HG03565 (cell line): ENCODE data around the gene UBE2N.
"Not testable (repeated sequence)": the region's sequence is repeated elsewhere in the genome, so short reads cannot be mapped to it uniquely, and the experiment has no call there.

Experiments used
- ATAC-seq: cut with Tn5 transposase; IDR thresholded peaks from one replicate; pipeline ENCODE4 v1.9.1; 2021; ENCODE audit warnings: mild to moderate bottlenecking, moderate library complexity; ENCODE audit not compliant: unreplicated experiment

The UBE2N gene

DNA sequence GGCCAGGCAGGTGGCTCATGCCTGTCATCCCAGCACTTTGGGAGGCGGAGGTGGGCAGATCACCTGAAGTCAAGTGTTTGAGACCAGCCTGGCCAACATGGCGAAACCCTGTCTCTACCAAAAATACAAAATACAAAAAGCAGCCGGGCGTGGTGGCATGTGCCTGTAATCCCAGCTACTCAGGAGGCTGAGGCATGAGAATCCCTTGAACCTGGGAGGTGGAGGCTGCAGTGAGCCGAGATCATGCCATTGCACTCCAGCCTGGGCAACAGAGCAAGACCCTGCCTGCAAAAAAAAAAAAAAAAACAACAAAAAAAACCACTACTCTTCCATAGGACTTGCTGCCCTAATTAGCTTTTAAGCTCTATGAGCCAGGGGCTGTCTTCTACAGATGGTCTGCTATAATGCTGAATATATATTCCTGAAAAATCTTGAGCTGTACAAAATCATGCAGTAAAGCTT is 59.7 kb downstream of the UBE2N start:
- not testable (repeated sequence) for ATAC-seq

DNA sequence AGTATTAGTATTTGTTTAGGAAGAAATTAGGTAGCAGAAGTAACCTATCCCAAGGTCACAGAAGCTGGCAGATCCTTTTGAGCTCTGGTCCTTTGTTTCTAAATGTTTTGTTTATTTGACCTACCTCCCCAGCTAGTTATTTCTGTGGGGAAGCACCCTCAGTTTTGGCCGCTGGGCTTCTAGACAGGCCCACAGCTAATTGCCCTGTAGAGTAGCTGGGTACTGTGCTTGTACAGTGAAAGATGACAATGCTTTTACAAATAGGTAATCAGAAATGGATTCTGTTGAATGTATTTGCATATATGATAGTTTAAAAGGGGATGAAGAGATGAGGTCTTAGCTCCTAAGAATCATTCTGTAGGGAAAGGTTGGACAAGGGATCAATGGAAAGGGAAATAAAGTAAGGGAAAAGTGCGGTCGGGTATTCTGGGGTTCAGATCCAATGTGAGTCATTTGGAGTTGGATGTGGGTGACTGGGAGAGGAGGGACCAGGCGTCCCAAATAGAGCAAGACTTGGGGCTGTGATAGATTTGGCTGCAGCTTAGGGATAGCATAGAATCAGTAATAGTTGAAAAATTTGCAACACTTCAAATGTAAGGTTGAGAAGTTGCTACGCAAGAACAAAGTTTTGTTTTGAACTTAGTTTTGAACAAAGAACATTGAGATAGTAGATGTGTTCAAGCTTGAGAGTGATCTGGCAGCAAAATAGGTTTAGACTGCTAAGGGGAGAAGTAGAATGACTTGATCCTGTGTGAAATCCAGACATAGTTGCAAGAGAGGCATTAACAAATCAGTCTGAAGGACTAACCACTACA is 60.4 kb downstream of the UBE2N start:
- no peak for ATAC-seq

DNA sequence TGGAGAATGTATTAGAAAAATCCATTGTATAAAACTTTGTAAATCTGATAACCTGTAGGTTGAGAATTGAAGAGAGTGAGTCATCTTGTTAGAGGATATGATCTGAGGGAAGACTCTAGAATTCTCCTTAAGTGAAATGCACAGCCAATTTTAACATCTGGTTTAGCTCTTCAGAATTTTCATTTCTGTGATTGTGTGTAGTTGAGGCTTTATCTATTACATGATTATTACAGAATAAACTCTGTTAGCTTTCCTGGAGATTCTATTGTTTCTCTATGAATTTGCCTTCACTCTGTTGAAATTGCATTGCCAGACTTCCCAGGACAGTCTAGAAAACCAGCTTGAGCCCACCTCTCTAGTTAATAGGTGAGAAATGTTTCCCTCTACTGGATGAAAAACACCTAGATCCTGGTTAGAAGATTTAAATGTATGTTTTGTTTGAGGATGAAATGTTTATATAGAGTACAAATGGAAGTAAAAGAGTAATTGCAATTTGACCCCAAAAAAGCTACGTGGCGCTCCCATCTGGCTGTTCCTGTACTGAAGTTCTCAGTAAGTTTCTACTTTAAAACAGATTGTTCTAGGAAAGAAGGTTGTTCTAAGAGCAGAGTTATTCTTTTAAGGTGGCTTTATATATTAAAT is 61.1 kb downstream of the UBE2N start:
- ATAC-seq, result no peak

DNA sequence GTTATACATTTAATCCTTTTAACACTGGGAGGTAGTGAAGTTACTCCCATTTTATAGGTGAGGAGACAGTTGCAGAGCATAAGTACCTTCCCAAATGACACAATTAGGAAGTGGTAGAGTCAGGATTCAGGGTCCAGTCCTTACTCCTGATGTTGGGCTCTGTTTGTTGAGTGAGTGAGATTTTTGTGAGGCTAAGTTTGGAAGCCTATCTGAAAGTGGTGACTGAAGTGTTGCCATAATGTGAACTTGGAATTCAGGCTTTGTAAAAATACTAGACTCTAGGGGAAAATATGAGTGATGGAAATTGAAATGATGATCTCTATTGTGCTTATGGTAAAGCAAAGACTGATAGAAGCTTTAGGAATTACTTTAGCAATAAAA is 61.8 kb downstream of the UBE2N start:
- ATAC-seq, result no peak

DNA sequence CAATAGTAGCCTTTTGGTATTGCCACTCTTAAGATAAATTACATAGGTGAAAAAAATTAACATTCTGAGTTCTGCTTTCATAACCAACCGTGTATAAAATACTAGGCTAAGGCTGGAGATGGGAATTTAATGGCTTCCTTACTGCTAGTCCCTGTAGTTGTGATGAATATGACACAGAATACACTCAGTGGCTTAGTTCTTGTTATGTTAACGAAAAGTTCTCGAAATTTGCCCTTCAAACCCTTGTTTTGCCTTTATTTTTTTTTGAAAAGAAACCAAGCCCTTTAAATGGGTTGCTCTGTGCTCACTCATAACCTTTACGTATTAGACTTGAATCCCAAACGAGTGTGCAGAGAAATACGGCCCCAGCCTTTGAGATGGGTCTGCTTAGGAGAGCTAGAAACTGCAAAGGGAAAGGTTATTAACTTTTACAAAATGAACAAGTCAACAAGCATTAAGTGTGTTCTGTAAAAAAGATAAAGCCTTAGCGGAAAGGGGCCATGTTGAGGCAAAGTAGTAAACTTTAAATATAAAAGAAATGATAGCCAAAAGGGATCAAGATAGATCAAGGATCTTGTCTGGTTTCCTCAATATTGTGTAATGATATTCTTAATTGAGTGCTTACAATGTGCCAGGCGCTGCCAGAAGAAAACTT is 62.3 kb downstream of the UBE2N start:
- ATAC-seq, result no peak

DNA sequence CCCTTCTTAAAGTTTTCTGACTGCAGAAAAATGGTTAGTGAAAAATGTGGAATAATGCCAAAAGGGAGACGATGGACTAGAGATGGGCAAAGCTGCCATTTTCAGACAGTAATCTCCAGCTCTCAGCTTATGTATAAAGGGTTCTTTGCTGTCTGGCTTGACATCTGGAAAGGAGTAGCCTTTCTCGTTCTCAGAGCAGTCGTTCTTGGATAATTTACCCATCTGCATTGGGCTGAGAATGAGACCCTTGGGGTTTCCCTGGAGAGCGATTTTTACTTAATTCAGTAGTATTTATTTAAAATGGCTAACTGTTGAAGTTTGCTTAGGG is 62.8 kb downstream of the UBE2N start:
- no peak for ATAC-seq

DNA sequence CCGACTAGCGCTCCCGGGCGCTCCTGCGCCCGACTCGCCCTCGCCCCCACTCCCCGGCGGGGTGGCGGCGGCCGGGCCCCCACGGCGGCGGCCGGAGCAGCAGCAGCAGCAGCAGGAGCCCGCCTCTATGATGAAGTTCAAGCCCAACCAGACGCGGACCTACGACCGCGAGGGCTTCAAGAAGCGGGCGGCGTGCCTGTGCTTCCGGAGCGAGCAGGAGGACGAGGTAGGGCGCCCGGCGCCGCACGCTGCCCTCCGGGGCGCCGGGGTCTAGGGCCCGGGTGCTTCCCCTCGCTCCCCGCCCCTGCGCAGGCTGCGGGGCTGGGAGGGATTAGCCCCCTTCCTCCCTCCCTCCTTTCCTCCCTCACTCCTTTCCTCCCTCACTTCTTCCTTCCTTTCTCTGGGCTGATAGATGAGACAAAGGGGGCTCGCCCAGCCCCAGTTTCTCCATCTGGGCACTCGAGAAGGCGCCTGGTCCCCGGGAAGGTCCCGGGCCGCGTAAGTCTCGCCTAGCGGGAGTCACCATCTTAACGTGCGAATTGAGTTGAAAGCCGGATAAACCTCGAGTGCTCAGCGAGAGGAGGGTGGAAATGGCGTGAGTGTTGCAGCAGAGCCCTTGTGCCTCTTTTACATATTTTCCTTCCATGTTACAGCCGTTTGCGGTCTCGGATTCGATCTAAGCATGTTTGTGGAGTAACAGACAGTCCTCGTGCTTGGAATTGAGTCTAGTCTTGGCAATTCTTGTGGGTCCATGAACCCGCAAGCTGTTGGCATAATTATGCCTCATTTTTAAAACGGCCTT is 63.4 kb downstream of the UBE2N start:
- peak; percentile 19 for ATAC-seq

DNA sequence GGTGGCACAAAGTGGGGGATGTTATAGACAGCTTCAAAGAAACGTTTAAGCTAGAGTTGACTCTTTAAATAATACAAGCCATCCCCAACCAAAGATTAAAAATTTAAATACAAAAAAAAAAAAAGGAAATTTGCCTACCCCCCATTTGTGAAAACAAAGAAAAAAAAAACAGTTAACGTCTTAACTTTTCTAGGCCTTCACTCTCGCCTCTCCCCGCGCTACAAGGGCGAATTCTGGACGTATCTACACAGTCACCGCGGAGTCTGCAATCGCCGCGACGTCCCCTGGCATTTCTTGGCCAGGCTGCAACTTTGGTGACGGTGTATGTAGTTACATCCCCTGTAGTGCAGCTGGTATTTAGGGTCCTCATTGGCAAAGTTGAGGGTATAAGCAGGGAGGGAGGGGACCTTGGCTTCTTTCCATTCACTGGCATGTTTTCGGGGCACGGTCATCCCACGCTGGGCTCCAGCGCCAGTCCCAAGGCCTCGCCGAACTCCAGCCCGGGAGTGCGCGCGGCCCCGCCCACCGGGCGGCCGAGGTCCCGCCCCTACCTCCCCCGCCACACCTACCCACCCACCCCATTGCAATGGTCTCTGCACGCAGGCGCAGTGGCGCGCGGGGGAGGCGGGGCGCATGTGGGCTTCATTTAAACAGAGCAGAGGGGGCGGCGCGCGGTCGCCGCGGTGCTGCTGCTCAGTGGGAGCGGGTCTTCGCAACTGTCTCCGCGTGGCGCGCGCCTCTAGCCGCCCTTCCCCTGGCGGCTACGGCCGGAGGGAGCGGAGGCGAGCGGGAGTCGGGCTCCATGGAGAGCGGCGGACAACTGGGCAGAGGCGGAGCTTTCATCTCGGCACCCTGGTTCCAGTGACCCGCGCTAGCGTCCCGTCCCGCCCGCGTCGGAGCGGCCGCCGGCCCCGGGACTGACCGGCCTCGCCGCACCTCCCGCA is 64.2 kb downstream of the UBE2N start, which contains the start of gene NUDT4:
Gene NUDT4, plus strand, starts transcription at position 674 of the 944 bp plus-strand sequence. CDS start 398 bp downstream, outside the sequence.
- peak; percentile 55 for ATAC-seq

DNA sequence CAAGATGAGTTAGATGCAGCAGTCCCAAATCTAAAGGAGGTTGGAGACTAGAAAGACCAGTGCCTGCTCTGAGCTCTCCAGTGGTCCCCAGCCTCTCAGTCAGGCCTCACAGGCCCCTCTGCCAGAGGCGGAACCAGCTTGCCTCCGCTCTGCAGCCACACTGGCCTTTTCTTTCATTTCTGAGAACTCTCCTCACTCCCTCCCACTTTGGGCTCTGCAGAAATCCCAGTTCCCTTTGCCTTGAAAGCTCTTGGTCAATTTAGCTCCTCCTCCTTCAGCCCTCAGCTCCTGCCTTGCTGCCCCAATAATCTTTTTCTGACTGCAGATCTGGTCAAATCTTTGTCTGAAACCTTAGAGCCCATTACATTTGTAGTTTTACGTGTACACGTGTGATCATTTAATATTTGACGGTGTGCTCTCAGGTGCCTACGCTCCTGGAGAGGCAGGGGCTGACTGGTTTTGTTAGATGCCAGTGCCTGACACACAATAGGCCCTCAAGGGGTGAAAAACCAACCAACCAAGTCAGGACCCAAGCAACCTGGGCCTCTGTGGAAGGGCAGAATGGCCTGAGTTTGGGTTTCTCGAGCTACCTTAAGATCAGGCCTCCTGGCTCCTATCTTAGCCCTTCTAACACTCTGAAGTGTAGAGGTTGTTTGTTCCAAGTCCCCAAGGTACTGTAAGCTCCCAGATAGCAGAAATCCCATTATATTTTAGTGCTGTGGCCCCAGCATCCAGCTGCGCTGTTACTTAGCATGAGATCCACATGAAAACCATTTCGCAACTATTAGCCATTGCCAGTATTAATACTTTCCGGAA is 65.1 kb downstream of the UBE2N start:
- ATAC-seq, result no peak

DNA sequence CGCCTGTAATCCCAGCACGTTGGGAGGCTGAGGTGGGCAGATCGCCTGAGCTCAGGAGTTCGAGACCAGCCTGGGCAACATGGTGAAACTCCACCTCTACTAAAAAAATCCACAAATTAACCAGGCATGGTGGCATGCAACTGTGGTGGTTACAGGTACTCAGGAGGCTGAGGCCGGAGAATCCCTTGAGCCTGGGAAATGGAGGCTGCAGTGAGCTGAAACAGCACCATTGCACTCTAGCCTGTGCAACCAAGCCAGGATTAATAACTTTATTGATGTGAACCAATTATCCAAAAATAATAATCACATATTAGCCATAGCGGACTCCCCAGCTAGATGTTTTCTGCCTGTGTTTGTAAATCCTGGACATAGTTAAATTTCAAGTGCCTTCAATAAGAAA is 65.8 kb downstream of the UBE2N start:
- ATAC-seq, result no peak

DNA sequence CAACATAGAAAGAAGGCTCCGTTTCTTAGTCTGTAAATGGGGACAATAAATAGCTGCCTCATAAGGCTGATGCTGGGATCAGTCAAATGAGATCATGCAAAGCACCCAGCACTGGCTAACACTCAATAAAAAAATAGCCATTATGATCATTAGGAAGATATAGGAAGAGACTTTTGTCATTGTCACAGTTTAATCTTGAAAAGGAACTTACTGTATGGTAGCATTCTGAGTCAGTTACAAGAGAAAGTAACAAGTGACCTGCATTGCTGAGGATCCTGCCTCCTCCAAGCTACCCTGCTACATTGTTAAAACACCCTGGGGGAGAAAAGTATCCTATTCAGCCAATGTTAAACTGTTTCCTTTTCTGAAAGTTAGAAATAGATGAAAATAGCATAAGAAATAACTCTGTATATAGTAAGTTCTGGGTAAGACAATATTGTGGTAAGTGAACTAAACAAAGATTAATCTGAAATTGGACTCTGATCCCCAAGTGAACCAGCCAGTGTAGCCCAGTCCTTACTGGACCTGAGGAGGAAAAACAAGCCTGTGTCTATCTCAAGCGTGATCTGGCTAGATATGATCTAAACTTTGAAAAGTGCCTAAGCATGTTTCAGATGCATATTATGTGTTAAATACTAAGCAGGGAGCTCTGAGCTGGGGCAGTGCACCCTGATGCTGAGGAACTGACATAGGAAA is 67.6 kb downstream of the UBE2N start:
- no peak for ATAC-seq

DNA sequence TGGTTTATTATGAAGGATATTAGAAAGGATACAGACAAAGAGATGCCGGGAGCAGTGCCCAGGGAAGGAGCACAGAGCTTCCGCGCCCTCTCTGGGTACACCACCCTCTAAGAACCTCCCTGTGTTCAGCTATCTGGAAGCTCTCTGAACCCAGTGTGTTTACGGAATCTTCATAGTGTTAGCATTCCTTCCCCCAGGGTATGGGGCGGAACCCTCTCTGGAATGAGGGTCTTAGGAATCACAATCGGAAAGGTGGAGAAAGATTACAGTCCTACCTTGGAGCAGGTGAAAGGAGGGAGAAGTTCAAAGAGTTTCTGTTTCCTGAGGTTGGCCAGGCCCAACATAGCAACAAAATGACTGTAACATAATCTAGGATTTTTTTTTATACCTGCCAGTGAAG is 70.8 kb downstream of the UBE2N start:
- no peak for ATAC-seq

DNA sequence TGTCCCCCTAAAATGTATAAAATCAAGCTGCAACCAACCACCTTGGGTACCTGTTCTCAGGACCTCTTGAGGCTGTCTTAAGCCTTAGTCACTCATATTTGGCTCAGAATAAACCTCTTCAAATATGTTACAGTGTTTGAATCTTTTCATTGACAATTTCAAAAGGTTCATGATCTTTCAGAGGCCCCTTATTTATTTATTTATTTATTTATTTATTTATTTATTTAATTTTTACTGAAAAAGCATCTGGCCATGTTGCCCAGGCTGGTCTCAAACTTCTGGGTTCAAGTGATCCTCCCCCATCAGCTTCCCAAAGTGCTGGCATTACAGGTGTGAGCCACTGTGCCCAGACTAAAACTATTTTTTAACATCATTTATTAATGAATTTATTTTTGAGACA is 72.2 kb downstream of the UBE2N start:
- no peak for ATAC-seq

DNA sequence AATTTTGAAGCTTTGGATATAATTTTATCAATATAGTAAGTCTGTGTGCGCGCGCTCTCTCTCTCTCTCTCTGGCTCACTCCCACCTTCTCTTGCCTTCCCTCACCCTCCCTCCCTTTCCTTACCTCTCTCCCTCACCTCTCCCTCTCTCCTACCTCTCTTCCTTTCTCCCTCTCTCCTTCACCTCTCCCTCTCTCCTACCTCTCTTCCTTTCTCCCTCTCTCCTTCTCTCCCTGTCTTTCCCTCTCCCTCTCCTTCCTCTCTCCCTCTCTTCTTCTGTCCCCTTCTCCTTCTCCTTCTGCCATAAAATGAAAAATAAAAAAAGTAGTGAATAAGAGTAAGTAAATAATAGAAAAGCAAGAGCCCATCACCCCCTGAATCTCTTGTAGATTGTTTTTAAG is 73.0 kb downstream of the UBE2N start:
- ATAC-seq, result no peak

DNA sequence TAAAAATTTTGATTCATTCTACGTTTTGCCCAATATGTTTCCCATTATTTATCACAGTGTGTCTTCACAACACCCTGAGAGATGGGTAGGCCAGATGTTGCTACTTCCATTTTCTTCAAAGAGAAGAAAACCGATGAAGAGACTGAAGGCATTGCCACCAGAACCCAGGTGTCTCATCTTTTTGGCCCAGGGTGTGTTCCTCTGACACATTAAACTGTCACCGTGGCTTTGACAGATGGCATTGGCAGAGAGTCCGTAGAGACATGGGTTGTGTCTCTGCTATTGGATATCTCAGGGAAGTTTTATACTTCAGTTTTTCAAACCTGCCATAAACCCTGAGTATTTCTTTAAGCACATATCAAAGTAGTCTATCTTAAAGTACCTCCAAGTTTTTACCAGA is 75.3 kb downstream of the UBE2N start:
- ATAC-seq, result no peak

DNA sequence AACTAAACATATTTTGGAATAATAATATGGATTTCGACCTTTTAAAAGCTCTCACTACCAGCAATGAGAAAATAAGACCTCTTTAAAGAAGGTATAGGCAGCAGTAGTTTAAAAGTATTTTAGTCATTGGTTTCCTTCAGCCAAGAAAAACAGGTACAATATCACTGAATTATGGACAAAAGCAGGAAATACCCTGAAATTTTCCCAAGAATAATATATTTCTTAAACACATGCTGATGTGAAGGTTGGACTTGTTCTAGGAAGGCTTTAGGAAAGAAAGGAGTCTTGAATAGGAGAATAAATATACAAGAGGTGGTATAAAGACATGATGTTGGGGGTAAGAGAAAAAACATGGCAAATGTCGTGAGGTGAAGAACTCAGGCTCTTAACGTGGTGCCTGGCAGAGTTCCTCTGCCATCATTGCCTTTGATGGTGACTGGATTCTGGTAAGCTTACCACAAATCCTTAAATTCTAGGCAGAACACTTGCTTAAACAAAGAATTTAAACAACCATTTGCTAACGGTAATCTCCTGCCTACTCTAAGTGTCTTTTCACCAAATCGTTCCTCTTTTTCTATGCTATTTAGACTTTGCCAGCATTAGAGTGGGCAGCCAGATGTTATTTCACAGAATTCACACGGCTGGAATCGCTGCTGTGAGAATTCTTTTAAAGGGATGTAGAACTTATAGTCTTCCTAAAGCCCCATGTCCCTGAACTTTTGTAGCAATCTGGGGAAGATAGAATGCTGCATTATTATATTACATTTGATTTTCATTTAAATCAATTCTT is 75.9 kb downstream of the UBE2N start:
- no peak for ATAC-seq

DNA sequence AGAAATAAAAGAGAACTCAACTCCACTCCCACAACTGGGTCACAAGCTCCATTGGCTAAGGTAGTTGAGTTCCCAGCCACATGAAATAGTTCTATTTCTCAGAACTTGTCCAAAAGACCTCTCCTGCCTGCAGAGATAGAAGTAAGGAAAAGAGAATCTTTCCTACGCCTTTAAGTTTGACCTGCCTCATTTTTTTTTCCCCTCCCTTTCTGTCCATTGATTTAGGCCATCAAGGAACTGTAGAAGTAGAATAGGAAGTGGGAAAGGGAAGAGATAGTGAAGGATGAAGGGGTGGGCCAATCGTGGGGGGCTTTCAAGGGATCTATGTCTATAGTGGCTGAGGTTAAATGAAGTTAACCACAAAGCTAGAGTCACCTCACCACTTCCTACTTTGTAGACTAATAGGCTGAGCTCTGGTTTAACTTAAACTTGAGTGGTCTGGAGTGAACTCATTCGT is 77.9 kb downstream of the UBE2N start:
- peak; percentile 59 for ATAC-seq
